Activated B cell treated with CpG ODN at 0.5 μM for 24 hours (primary cell): ENCODE measurements around the gene PNP. TPM values are rescaled to one million over a fixed set of nuclear protein-coding genes. Genes with fewer than 3 reads are reported as not detected.

Experiments
- ATAC-seq: fragments of 200-7000 bp; cut with Tn5 transposase; one replicate; pipeline ENCODE4 v1.10.0; 2021; ENCODE audit warnings: low read depth, mild to moderate bottlenecking, moderate library complexity
- CTCF ChIA-PET: fragments of 350-600 bp; sonication (Branson Sonifier 250); formaldehyde crosslinking; loops from one replicate; lab custom pipeline; 2021; ENCODE audit warnings: antibody characterized with exemption; lab: Charles Lee
- POLR2A ChIA-PET: fragments of 350-600 bp; sonication (Branson Sonifier 250); formaldehyde crosslinking; loops from one replicate; lab custom pipeline; 2021; ENCODE audit warnings: antibody characterized with exemption; lab: Charles Lee
- DNase-seq: peaks from one replicate; pipeline ENCODE4 v3.0.0; 2022
- H3K27ac Mint-ChIP-seq: one replicate; pipeline ENCODE4 v1.8.0; 2020; ENCODE audit warnings: mixed read lengths
- H3K27me3 Mint-ChIP-seq: one replicate; pipeline ENCODE4 v1.8.0; 2021; ENCODE audit warnings: mixed read lengths
- H3K36me3 Mint-ChIP-seq: one replicate; pipeline ENCODE4 v1.8.0; 2021; ENCODE audit warnings: low read depth, mixed read lengths
- H3K4me1 Mint-ChIP-seq: one replicate; pipeline ENCODE4 v1.8.0; 2021; ENCODE audit warnings: mixed read lengths
- H3K4me3 Mint-ChIP-seq: one replicate; pipeline ENCODE4 v1.8.0; 2020; ENCODE audit warnings: mild to moderate bottlenecking, mixed read lengths
- H3K9me3 Mint-ChIP-seq: one replicate; pipeline ENCODE4 v1.8.0; 2020; ENCODE audit warnings: mixed read lengths
- CTCF ChIP-seq: fragments of 200-600 bp; IDR thresholded peaks from one replicate; pipeline ENCODE4 v1.8.0; 2022; ENCODE audit warnings: antibody characterized with exemption, mild to moderate bottlenecking
- intact Hi-C: fragments of 100-400 bp; cut with micrococcal nuclease; formaldehyde crosslinking; loops from one replicate; pipeline ENCODE4 v1.15.1; 2024
- total RNA-seq: library from RNA; stranded (reverse); gene quantifications from 2 replicates; pipeline ENCODE4 v1.2.3, GENCODE V29; 2022

PNP gene
- total RNA-seq, 1 donor from 2014 or later = 88.0 TPM

DNA sequence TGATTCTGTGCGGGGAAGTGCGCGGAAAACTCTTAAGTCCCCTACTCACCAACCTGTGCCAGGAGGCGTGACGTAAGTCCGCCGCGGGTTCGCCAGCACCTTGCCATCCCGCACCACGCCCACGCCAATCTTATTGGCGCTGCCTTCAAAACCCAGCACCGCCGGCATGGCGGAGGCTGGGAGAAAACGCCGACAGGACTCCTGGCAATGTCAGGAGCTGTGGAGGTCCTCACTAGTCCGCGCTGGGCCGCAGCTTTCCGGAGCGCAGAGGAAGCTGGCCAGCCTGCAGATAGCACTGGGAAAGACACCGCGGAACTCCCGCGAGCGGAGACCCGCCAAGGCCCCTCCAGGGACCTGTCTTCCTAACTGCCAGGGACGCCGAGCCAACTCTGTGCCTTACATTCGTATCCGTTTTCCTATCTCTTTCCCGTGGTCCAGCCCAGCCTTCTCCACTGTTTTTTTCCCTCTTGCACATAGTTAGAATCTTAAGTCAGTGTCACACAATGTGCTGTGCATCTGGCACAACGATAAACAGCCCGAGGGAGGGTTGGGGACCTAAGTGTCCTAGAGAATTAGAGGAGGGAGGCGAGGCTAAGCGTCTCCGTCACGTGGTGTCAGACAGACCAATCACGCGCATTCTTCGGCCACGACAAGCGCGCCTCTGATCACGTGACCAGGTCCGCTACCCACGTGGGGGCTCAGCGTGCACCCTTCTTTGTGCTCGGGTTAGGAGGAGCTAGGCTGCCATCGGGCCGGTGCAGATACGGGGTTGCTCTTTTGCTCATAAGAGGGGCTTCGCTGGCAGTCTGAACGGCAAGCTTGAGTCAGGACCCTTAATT is 14.5 kb upstream of the PNP start, which contains the start of the genes APEX1 and OSGEP:
TSS of gene APEX1 (plus strand) at position 711 of the 839 bp plus-strand sequence. CDS start 420 bp downstream, outside the sequence.
TSS of gene OSGEP (minus strand) at position 297 of the 839 bp plus-strand sequence. CDS start at position 168, 129 bp downstream.
- POLR2A ChIA-PET = interaction anchor here (0.7 to 5.0 kb wide), 24 partner anchors 10 to 260 kb away, joined by 3 to 65 read pairs (median 6); partner anchors contain the start of genes PARP2, PNP and TEP1
- Mint-ChIP-seq H3K36me3 (peaks cover 25% of the 10 kb centered on the region), H3K4me3 (peak within 1 kb of the TSS; percentile 56), H3K9me3 (no peaks in the 10 kb centered on the region), H3K27me3 (no peaks in the 10 kb centered on the region), H3K4me1 (peaks cover 35% of the 10 kb centered on the region), H3K27ac (no peak within 1 kb of the TSS)
- ATAC-seq (peak; percentile 88), DNase-seq (peak; percentile 88)
- no peak for TF ChIP-seq CTCF
- CTCF ChIA-PET = interaction anchor here (1.0 to 2.9 kb wide), 5 partner anchors 37 to 404 kb away, joined by 3 to 29 read pairs (median 5); partner anchors contain the start of gene TEP1
- intact Hi-C loops = loop anchor here (1.0 to 10.0 kb wide), 10 partner anchors 15 to 1000 kb away; partner anchors contain the start of genes CHD8, PARP2, PNP and TEP1

DNA sequence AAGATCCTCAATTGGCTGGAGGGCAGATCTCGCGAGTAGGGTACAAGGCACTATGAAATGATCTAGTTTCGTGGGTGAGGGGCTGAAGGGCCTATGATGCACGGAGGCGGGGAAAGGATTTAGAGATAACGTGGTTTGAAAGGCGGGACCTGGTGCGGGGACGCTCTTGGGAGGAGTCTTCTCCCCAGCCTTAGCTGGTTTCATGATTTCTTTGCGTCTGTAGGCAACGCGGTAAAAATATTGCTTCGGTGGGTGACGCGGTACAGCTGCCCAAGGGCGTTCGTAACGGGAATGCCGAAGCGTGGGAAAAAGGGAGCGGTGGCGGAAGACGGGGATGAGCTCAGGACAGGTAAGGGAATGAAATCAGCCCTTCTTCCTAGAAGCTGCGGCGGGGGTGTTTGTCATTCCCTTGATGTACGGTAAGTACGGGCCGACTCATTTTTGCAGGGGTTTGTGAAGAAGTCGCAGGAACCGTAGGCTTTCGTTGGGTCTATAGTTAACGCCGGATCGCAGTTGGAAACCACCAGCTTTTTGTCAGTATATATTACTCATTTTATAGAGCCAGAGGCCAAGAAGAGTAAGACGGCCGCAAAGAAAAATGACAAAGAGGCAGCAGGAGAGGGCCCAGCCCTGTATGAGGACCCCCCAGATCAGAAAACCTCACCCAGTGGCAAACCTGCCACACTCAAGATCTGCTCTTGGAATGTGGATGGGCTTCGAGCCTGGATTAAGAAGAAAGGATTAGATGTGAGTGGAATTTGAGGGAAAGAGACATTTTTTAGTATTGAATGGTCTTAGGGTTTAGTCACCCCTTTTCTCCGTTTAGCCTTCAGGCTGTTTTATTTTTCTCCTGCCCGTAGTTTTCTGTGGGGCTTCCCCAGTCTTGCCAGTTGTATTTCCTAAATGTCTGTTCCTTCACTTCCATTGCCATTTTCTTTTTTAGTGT is 13.6 kb upstream of the PNP start:
- no peak overlapping the region for H3K4me3 Mint-ChIP-seq
- ChIA-PET CTCF (interaction anchor here (1.0 to 2.9 kb wide), 5 partner anchors 38 to 404 kb away, joined by 3 to 29 read pairs (median 5); partner anchors contain the start of gene TEP1), POLR2A (interaction anchor here (0.7 to 5.0 kb wide), 22 partner anchors 9 to 260 kb away, joined by 3 to 65 read pairs (median 7); partner anchors contain the start of genes PARP2, PNP and TEP1)
- H3K27me3 Mint-ChIP-seq = no peaks in the 10 kb centered on the region
- no peak overlapping the region for H3K27ac Mint-ChIP-seq
- H3K36me3 Mint-ChIP-seq = peaks cover 16% of the 10 kb centered on the region
- peak; percentile 57 for ATAC-seq
- peaks cover 44% of the 10 kb centered on the region for H3K4me1 Mint-ChIP-seq
- TF ChIP-seq CTCF = no peak
- no peaks in the 10 kb centered on the region for H3K9me3 Mint-ChIP-seq
- no peak for DNase-seq
- intact Hi-C loops = loop anchor here (1.0 to 10.0 kb wide), 8 partner anchors 14 to 999 kb away; partner anchors contain the start of genes CHD8, PARP2, PNP and TMEM253

DNA sequence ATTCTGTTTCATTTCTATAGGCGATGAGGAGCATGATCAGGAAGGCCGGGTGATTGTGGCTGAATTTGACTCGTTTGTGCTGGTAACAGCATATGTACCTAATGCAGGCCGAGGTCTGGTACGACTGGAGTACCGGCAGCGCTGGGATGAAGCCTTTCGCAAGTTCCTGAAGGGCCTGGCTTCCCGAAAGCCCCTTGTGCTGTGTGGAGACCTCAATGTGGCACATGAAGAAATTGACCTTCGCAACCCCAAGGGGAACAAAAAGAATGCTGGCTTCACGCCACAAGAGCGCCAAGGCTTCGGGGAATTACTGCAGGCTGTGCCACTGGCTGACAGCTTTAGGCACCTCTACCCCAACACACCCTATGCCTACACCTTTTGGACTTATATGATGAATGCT is 12.2 kb upstream of the PNP start:
- H3K27me3 Mint-ChIP-seq = no peaks in the 10 kb centered on the region
- no peak for ATAC-seq
- TF ChIP-seq CTCF = no peak
- H3K36me3 Mint-ChIP-seq = peaks cover 12% of the 10 kb centered on the region
- intact Hi-C loops = loop anchor here (10.0 kb wide), 2 partner anchors 648 to 998 kb away; partner anchors contain the start of genes CHD8 and TMEM253
- H3K4me1 Mint-ChIP-seq = peaks cover 51% of the 10 kb centered on the region
- H3K27ac Mint-ChIP-seq = no peak overlapping the region
- H3K4me3 Mint-ChIP-seq = no peak overlapping the region
- peaks cover 2% of the 10 kb centered on the region for H3K9me3 Mint-ChIP-seq
- DNase-seq = no peak
- CTCF ChIA-PET = interaction anchor here (1.0 kb wide), 1 partner anchor 40 kb away, joined by 3 read pairs; no protein-coding TSS in a partner anchor
- POLR2A ChIA-PET = interaction anchor here (3.5 to 5.0 kb wide), 2 partner anchors 13 to 43 kb away, joined by 38 to 65 read pairs; partner anchors contain the start of genes PNP and TEP1

DNA sequence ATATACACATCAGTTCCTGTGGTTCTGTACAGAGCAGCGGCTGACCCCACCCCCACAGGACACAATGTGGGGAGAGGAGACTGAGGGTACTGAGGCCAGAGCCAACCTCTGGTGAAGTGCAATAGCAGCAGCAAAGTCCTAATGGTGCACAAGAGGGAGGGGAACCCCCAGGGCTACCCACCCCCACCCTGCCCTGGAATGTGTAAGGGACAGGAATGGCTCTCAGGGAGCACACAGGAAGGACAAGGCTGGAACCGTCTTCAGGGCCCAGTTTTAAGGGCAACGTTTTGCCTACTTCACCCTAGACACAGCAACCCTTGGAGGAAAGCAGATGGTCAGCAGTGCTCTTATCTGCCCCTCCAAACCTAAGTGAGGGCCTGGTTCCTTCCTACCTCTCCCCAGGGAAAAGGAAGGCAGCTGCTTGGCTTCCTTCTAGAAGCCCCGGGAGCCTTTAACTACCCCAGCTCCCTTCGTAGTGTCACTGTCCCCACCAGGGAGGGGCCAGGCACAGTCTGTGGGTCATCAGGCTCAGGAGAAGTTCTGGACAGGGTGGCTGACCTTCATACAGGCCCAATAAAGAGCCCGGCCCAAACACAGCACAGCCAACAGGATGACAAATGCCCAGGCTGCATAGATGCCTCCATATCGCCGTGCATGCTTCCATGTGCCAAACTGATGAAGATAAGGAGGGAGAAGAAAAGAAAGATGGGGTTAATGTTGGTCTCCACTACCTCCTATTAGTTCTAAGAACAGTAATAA is 11.0 kb upstream of the PNP start:
- H3K4me3 Mint-ChIP-seq = peak overlapping the region; percentile 15
- H3K9me3 Mint-ChIP-seq = peaks cover 2% of the 10 kb centered on the region
- peaks cover 47% of the 10 kb centered on the region for H3K4me1 Mint-ChIP-seq
- DNase-seq (no peak), ATAC-seq (no peak)
- no peaks in the 10 kb centered on the region for H3K27me3 Mint-ChIP-seq
- CTCF ChIA-PET = interaction anchor here (1.3 kb wide), 1 partner anchor 151 kb away, joined by 3 read pairs; no protein-coding TSS in a partner anchor
- peaks cover 5% of the 10 kb centered on the region for H3K36me3 Mint-ChIP-seq
- H3K27ac Mint-ChIP-seq = no peak overlapping the region
- TF ChIP-seq CTCF = no peak
- intact Hi-C loops = loop anchor here (10.0 kb wide), 2 partner anchors 647 to 997 kb away; partner anchors contain the start of genes CHD8 and TMEM253
- POLR2A ChIA-PET = interaction anchor here (4.2 to 4.5 kb wide), 2 partner anchors 12 to 44 kb away, joined by 58 to 68 read pairs; partner anchors contain the start of genes PNP and TEP1
